ENCODE data around the gene WDR47.

DNA sequence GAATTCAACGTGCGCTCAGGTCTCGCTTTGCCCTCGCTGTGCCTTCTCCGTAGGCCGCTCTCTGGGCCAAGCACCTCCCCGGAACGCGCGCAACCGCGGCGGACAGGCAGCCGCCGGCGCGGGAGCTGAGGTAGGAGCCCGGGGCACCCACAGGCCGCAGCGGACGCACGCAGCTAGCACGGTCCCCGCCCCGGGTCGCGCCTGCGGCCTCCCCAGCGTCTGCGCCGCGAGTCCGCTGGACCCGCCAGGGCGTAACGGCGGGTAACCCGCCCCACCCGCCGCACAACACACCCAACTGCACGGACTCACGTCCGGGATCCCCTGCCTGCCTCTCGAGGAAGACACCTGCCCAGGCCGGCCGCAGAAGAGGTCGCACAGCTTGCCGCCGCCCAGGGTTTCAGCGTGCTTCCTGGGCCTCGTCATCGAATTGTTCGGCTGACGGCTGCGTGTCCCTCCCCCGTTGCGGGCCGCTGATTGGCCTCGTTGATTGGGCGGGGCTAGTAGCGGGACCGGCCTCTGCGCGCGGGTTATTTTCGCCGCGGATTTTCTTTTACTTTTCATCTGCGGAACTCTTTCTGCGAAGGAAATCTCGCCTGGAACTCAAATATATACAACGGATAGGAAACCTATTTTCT, 78.7 kb downstream of the WDR47 start, which contains the start of gene CLCC1:
- TF ChIP-seq, protein P1, sequence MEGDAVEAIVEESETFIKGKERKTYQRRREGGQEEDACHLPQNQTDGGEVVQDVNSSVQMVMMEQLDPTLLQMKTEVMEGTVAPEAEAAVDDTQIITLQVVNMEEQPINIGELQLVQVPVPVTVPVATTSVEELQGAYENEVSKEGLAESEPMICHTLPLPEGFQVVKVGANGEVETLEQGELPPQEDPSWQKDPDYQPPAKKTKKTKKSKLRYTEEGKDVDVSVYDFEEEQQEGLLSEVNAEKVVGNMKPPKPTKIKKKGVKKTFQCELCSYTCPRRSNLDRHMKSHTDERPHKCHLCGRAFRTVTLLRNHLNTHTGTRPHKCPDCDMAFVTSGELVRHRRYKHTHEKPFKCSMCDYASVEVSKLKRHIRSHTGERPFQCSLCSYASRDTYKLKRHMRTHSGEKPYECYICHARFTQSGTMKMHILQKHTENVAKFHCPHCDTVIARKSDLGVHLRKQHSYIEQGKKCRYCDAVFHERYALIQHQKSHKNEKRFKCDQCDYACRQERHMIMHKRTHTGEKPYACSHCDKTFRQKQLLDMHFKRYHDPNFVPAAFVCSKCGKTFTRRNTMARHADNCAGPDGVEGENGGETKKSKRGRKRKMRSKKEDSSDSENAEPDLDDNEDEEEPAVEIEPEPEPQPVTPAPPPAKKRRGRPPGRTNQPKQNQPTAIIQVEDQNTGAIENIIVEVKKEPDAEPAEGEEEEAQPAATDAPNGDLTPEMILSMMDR (IDR thresholded peaks at IDR 0.05; ENCODE audit: low read depth, low read length, poor library complexity, severe bottlenecking) = no peak
- no peak for TF ChIP-seq EZH2phosphoT487 (IDR thresholded peaks at IDR 0.05; ENCODE audit: borderline replicate concordance, low read length)

Measured in DOHH2 (cell line).